Measurements from ENCODE around the gene KPNA6. TPM values are rescaled to one million over a fixed set of nuclear protein-coding genes. Genes with fewer than 3 reads are reported as not detected.

KPNA6 gene
- total and polyA plus RNA-seq, 2 donors (not counting 3 experiments of a cell fraction or from before 2014, with no cell fraction given) = 22.1 to 85.6 TPM

DNA sequence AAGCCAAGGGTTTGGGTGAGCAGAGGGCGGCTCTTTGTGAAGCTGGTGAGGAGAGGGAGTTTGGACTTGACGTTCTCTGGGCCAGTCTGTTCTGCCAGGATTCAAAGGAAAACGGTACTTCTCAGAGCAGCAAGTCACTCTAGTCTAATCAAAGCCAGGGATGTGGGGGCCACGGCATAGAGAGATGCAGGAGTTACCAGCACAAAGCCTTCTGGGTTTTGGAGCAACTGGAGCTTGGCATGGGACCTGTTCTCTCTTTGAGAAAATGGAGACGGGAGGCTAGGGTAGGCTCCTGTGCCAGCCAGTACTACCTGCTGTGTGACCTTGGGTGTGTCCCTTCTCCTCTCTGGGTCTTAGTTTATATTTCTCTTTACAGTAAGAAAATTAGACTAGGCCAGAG is 73.7 kb downstream of the KPNA6 start:
- DNase-seq (ENCODE audit: low read depth, low spot score) (no peak), FAIRE-seq (no peak)
- H3K4me2 ChIP-seq (ENCODE audit: insufficient read depth, low read length) = peak overlapping the region; percentile 96
- no peak overlapping the region for H3K4me3 ChIP-seq (replicated peaks in 1 of 3; ENCODE audit: insufficient read depth in 1 of 3, low read depth in 1 of 3, low read length in 3 of 3)
- H3K27ac ChIP-seq (ENCODE audit: insufficient read depth, low read depth, low read length) = no peak overlapping the region
- H3K79me2 ChIP-seq (ENCODE audit: control insufficient read depth, insufficient read depth, low read length) = peaks cover 55% of the 10 kb centered on the region
- TF ChIP-seq POLR2A (IDR thresholded peaks at IDR 0.05; ENCODE audit: low read depth, low read length) (no peak), GATA2 (IDR thresholded peaks at IDR 0.05; ENCODE audit: insufficient read depth, insufficient read length, low read depth, low read length) (no peak), MYC (IDR thresholded peaks at IDR 0.05; ENCODE audit: low read depth, low read length) (no peak), POLR2AphosphoS5 (IDR thresholded peaks at IDR 0.05; ENCODE audit: insufficient read depth, low read depth, low read length) (no peak), EZH2 (IDR thresholded peaks at IDR 0.05; ENCODE audit: borderline replicate concordance, low read depth, low read length, severe bottlenecking) (no peak), FOS (IDR thresholded peaks at IDR 0.05; ENCODE audit: borderline replicate concordance, insufficient read depth, low read length) (no peak), JUN (IDR thresholded peaks at IDR 0.05; ENCODE audit: borderline replicate concordance, insufficient read depth, insufficient read length, low read depth) (no peak)
- TF ChIP-seq, protein P1, sequence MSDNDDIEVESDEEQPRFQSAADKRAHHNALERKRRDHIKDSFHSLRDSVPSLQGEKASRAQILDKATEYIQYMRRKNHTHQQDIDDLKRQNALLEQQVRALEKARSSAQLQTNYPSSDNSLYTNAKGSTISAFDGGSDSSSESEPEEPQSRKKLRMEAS (IDR thresholded peaks at IDR 0.05; ENCODE audit: insufficient read depth, insufficient read length) = no peak
- TF ChIP-seq, protein P2, sequence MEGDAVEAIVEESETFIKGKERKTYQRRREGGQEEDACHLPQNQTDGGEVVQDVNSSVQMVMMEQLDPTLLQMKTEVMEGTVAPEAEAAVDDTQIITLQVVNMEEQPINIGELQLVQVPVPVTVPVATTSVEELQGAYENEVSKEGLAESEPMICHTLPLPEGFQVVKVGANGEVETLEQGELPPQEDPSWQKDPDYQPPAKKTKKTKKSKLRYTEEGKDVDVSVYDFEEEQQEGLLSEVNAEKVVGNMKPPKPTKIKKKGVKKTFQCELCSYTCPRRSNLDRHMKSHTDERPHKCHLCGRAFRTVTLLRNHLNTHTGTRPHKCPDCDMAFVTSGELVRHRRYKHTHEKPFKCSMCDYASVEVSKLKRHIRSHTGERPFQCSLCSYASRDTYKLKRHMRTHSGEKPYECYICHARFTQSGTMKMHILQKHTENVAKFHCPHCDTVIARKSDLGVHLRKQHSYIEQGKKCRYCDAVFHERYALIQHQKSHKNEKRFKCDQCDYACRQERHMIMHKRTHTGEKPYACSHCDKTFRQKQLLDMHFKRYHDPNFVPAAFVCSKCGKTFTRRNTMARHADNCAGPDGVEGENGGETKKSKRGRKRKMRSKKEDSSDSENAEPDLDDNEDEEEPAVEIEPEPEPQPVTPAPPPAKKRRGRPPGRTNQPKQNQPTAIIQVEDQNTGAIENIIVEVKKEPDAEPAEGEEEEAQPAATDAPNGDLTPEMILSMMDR (IDR thresholded peaks at IDR 0.05; ENCODE audit: extremely low read depth in 1 of 2, insufficient read depth in 1 of 2, low read depth in 1 of 2, low read length in 2 of 2) = no peak
- peaks cover 12 to 16% of the 10 kb centered on the region in 2 experiments for H3K36me3 ChIP-seq (ENCODE audit: control insufficient read depth in 2 of 2, extremely low read depth in 1 of 2, insufficient read depth in 2 of 2, low read length in 2 of 2)
- H3K9me1 ChIP-seq (replicated peaks; ENCODE audit: control insufficient read depth, extremely low read depth, insufficient read depth, low read length) = no peaks in the 10 kb centered on the region
- intact Hi-C loops (cut with micrococcal nuclease) = loop anchor here (2.0 kb wide), 1 partner anchor 19 kb away; the partner anchor contains the start of gene CCDC28B
- ChIA-PET CTCF (interaction anchor here (1.2 kb wide), 1 partner anchor 9 kb away, joined by 6 read pairs; no protein-coding TSS in a partner anchor), POLR2A (interaction anchor here (1.9 kb wide), 1 partner anchor 19 kb away, joined by 4 read pairs; the partner anchor contains the start of gene CCDC28B)
- H2AFZ ChIP-seq (ENCODE audit: low read depth, low read length) = no peak overlapping the region
- peak overlapping the region; percentile 24 for H3K9ac ChIP-seq (replicated peaks; ENCODE audit: extremely low read depth, insufficient read depth, low read length)
- H3K27me3 ChIP-seq (ENCODE audit: control insufficient read depth in 2 of 2, insufficient read depth in 2 of 2, low read length in 2 of 2) = no peaks in the 10 kb centered on the region
- H3K4me1 ChIP-seq (ENCODE audit: control insufficient read depth, extremely low read depth, insufficient read depth, low read length) = peaks cover 22% of the 10 kb centered on the region
- dilution Hi-C loops (cut with MboI; ENCODE audit: extremely low pct_ligation_motif_present, low sequenced_read_pairs) = no loop called here
- no peaks in the 10 kb centered on the region for H4K20me1 ChIP-seq (replicated peaks; ENCODE audit: control insufficient read depth, extremely low read depth, insufficient read depth, low read length)
- no peaks in the 10 kb centered on the region for H3K9me3 ChIP-seq (replicated peaks; ENCODE audit: control insufficient read depth, insufficient read depth, low read length)
- no TSS peak for BruUV-seq (replicated peaks)

Measured in endothelial cell of umbilical vein (primary cell).